ENCODE measurements around the gene CCDC73.
A peak's percentile ranks its signal among the peaks of the same experiment; 100 is the strongest.

Gene CCDC73

DNA sequence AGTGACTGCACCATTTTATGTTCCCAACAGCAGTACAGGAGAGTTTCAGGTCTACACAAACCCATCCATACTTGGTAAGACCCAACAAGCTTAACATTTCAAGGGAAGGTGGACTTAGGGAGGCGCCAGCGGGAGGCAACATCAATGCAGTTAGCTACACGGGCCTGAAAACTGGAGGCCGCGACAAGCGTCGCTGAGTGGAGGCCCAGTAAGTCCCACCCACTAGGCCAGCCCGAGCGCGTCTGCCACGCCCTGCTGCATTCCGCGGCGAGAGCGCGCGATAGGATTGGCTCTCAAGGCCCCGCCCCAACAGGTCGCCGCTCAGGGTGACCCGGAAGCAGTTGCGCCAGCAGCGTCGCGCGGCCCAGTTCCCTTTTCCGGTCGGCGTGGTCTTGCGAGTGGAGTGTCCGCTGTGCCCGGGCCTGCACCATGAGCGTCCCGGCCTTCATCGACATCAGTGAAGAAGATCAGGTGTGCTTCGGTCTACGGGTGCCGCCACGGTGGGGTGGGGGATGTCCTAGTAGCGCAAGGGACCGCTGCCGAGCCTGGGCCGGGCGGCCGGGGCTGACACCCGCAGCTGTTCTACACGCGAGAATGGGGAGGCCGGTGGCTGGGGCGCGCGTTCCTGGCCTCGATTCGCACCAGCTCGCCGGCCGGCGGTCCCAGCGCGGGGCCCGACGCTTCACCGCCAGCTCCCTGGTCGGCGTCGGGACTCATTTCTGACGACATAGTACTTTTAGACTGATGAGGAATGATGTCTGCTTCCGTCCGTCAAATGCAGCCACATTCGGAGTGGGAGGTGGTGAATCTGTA, 210.8 kb downstream of the CCDC73 start, which contains the start of gene EIF3M:
Gene EIF3M (plus strand): TSS at position 373 of the 813 bp plus-strand sequence. CDS start 57 bp downstream, at position 430.
- peak; percentile 98 for DNase-seq

DNA sequence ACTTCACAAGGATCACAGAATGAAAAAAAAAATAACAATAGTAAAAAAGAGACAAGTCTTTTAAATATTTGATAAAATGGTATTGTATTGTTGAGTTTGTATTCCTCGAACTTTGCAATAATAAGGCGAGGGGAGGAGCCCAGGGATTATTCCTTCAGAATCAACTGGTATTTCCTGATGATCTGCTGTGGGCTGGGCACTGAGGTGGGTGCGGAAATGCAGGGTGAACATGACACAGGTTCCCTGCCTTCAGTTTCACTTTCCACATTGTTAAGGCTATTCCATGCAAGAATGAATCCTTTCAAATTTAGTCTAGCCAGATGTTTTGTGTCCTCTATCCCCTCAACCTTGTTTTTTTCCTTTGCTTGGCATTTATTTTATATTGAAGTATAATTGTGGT, 212.9 kb downstream of the CCDC73 start:
- DNase-seq: no peak

DNA sequence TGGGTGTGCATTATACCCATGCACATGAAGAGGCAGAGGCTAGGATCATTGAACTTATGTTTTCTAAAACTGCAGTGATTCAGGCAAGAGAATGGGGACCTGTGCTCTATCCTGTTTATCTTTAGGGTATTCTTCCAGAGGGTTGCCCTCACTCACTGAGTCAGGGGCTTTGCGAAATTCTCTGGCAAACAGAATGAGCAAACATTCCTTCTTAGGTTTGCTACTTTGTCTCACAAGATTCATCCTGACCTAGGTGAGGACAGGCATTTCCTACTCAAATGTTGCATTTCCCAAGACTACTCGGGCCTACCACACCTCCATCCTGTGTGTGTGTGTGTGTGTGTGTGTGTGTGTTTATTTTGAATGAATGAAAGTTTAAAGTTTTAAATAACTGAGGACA, 213.5 kb downstream of the CCDC73 start:
- DNase-seq: no peak

DNA sequence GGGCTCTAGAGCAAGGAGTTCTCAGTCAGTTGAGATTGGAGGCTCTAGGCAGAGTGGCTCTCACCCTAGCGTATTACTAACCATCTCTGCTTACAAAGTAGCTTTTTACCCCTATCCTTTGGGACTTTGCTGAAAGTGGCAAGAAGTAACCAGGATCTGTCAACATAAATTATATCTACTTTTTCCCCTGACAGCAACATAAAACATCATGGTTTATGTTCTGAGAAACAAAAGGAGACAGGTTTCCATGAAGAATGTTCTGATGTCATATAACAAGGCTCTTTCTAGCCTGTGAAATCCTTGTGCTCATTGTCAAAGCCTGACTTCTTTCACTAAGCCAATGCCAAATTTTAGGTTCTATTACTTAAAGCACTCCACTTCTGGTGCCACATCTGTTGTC, 218.0 kb downstream of the CCDC73 start:
- no peak for DNase-seq

DNA sequence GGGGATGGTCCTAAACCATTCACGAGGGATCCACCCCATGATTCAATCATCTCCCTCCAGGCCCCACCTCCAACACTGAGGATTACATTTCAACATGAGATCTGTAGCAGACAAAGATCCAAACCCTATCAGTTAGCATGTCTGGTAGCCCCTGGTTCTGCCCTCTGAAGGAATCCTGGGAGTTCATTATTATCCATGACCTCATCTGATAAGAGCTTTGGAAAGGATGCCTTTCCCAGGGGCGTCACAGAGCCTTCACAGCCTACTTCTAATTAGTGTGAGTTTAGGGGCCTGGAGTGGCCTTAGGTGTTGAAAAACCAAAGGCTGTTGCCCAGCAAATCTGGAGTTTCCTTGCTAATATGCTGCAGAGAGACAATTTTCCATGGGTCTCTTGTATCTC, 219.4 kb downstream of the CCDC73 start:
- no peak for DNase-seq

DNA sequence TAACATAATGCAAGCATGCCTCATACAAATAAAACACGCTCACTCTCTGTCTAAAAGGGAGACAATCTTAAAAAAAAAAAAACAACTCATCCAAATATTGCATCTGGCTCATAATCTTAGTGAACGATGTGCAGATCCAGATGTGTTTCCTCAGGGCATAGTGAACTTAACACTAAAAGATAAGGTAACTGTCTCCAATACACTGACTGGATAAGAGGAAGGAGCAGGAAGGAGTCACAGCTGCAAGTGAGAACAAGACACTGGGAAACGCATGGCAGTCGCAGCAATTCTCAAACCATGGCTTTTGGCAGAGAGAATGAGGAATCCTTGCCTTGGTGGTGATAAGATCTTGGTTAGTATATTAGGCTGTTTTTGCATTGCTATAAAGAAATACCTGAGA, 220.0 kb downstream of the CCDC73 start:
- DNase-seq: no peak

DNA sequence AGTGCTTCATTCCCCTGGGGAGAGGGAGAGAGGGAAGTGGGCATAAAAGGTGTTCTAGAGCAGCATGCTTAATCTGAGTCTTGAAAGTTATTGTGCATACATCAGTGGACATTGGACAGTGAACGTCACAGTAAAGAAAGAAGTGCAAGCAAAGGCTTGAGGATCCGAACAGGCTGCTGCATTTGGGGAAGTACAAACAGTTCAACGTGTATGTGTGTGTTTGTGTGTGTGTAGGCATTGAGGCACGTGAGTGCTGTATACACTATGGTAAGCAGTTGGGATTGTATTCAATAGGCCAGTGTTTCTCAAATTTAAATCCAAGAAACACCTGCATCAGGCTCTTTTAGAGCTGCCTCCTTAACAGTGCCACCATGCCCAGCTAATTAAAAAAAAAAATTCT, 221.2 kb downstream of the CCDC73 start:
- DNase-seq: no peak

DNA sequence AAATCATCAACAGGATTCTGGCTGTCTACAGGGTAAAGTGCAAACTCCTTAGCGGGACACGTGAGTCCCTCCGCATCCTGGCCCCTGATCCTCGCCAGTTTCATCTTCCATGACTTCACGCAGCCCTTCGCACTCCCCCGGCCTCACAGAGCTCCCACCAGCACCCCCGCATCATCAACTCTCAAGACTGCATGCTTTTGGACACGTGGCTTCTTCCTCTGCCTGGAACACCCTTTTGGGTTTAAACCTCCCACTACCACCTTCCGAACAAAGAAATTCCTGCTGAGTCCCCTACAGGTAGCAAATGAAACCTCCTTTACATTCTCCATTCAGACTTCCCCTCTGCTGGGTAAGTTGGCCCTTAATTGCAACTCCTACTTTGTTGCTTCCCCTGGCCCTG, 223.4 kb downstream of the CCDC73 start:
- DNase-seq: no peak

DNA sequence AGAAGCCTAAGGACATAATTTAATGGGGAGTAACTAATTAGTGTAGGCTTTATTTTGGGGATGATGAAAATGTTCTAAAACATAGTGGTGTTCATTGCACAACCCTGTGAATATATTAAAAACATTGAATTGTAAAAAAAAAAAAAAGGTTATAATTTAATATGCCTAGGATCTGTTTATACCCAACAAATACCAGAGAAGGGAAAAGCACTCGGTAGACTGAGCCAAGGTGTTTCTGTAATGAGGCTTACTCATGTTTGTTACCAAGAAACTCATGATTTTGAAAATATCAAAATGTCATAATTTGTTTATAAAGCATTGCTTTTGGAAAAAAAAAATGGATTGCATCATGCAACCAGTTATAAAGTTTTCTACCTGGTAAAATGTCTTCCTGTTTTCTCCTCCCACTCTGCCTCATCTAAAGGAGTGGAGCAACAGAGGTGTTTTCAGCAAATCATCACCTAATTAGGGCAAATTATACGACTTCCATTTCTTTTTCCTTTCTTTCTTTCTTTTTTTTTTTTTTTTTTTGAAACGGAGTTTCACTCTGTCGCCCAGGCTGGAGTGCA, 225.1 kb downstream of the CCDC73 start:
- no peak for DNase-seq

DNA sequence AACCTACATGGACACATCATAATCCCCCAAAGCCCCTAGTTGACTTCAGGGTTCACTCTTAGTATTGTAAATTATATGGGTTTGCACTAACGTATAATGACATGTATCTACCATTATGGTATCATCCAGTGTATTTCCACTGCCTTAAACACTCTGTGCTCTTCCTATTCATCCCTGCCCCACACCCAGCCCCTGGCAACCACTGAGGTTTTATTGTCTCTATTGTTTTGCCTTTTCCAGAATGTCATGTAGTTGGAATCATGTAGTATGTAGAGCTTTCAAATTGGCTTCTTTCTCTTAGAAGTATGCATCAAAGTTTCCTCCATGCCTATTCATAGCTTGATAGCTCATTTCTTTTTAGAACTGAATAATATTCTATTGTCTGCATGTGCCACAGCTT, 227.3 kb downstream of the CCDC73 start:
- DNase-seq: no peak

DNA sequence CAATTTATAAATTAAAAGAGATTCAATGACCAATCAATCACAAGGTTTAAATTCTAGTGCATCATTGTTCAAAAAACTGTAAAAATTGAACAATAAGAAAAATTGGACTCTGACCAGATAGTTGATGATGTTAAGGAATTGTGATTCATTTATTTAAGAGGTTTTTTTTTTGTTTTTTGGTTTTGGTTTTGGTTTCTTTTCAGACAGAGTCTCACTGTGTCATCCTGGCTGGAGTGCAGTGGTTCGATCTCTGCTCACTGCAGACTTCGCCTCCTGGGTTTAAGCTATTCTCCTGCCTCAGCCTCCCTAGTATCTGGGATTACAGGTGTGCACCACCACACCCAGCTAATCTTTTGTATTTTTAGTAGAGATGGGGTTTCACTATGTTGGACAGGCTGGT, 227.9 kb downstream of the CCDC73 start:
- no peak for DNase-seq

DNA sequence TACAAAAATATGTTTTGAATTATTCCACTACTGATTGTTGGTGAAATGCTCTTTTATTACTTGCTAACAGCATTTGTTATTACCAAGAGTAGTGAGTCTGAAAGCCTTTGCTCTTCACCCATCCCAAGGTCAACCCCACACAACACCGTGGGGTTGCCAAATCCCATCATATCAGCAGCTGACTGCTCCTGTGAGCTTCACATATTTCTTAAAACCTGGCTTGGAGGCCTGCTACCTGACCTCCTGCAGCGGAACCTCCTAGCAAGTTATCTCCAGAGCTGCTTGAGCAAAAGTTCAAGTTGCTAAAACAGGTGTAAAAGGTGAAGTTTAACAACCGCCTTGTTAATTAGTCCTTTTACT, 230.9 kb downstream of the CCDC73 start:
- no peak for DNase-seq

DNA sequence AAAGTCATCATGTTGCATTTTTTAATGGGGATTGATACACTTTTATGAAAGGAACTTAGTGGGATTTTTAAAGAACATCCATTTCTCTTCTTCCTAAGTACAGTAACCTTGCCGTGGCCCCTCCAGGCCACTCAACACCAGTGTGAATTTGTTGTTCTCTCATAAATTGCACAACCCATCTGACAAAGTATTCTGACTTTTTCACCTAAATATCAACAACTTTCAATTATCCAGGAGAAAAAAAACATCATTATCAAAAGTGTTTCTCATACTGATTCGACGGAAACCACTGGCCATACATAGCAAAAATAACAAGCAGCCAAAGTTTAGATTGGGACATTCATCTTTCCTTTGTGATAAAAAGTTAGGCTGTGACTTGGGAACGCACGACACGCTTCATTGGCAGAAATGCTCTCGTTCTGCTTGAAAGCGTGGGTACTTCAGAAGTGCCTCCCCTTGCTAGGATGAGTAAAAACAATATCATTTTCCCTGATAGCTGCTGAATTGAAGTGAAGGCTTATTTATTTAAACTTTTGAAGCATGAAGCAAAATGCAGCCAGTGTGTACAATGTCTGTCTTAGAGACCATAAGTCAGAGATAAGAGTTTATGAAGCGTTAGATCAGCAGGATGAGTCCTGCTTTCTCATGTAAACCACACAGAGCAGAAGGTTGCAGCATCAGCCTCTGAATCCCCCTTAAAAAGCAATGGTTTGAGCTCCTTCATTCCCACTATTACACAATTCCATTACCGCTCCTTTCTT, 231.4 kb downstream of the CCDC73 start:
- no peak for DNase-seq

DNA sequence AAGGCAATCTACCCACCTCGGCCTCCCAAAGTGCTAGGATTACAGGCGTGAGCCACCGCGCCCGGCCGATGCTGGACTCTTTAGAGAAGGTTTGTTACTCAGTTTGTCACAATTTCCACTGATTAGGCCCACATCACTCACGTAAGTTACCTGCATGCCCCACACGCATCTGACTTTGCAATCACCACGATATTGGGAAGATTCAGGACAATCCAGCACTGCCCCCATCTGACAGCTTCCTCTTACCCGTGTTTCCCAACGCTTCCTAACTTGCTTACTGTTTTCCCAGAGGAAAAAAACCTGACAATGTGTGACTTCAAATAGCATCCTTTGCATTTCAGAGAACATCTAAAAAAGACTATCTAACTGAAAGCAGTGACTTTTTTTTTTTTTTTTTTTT, 232.6 kb downstream of the CCDC73 start:
- DNase-seq: no peak

DNA sequence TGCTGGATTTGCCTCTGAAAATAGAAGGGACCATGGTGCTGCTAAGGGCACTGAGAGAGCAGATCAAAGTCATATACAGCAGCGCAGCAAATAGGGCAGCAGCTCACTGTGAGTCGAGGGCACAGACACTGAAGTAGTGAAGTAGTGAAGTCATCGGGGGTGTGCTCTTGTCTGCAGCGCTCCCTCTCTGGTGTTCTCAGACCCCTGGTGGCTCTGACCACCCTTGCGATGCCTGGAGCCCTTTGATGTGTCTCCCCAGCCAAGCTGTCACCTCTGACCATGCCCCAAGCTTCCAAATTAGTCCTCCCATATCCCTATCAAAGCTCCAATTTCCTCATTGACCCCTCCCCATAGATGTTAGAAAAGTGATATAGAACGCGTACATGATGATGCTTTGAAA, 238.6 kb downstream of the CCDC73 start:
- DNase-seq: no peak

DNA sequence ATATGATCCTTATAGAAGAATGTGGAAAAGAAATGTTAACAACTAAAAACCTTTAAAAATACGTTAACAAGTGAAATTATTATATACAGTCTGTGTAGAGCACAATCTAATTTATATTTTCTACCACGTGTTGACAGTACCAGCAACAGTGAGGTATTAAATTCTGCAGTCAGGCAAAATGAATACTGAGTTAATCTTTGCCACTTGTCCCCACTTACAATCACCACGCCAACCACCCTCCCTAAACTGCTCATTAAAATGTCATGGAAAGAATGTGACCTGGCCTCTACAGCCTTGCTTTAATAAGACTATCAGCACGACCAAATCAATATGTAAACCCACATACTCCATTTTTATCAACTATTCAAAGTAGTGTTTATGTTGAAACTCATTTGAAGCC, 239.4 kb downstream of the CCDC73 start:
- no peak for DNase-seq

All from femur (tissue), 1 donor.